Measurements from ENCODE around the gene DGCR6L. TPM values are rescaled to one million over a fixed set of nuclear protein-coding genes. Genes with fewer than 3 reads are reported as not detected.
"Not testable (repeated sequence)": the region's sequence is repeated elsewhere in the genome, so short reads cannot be mapped to it uniquely, and the experiment has no call there.

The DGCR6L gene
- polyA plus RNA-seq, 1 donor, result 60.6 TPM

DNA sequence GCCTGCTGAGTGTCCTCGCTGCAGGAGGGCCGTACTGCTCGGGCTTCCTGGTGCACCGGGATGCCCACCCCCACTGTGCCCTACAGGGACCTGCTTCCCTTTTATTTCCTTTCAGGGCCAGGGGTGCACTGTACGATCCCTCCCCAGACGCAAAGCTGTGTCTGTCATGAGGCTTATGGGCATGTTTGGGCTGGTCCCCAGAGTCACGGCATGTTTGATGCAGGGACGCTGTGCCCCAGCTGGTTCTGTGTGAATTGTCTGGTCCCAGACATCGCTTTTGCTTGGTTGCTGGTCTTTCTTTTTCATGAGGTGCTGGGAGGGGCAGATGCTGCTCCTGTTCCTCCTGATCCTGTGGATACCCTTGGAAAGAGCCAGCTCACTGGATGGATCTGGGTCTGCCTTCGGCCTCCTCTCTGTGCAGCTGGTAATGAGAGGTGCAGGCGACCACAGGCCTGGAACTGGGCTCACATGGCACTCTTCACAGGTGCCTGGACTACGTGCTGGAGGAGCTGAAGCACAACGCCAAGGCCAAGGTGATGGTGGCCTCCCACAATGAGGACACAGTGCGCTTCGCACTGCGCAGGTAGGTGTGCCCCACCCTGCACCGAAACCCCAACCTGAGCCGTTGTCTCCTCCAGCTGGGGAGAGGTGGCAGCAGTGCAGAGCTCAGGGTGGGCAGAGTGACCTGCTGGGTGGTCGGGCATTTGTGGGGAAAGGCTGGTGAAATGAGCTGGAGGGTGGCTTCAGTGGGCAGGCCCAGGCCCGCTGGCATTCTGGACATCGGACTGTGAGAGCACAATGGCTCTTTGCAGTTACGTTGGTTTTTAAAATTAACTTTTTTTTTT, 10.8 kb downstream of the DGCR6L start:
- not testable (repeated sequence) for DNase-seq

GRCh38 chr22:20307448-20308447, 12.1 kb downstream of the DGCR6L start:
- DNase-seq, result not testable (repeated sequence)

DNA sequence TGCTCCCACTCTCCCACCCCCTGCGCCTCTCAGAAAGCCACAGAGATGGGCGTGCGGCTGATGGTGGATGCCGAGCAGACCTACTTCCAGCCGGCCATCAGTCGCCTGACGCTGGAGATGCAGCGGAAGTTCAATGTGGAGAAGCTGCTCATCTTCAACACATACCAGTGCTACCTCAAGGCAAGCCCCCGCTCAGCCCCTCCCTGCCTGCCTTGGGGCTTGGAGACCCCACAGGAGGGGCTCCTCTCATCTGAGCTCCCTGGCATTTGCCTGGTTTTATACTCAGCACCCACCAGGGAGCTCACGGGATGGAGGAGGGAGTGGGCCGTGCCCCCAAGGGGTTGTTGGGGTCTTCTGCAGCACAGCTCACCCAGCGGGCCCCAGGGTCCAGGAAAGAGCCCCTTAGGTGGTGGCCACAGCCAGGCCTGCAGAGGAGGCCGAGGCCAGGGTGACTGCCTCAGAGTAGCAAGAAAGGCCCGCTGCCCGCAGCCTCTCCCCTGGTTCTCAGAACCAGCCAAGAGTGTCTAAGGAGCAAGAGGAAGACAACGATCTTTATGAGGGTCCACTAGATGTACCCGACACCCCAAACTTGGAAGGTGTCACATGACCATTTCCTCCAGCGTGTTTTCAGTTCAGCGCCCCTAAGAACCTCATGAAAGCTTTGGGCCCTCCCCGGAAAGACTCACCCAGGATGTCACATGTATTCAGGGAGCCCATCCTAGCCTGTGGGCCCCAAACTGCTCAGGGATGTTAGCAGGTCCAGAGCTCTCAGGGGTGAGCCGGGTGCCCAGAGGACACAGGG, 13.0 kb downstream of the DGCR6L start:
- not testable (repeated sequence) for DNase-seq

GRCh38 chr22:20305894-20306645, 13.8 kb downstream of the DGCR6L start:
- no peak for DNase-seq

- DNase-seq, result not testable (repeated sequence)
These were observed 14.5 kb downstream of the DGCR6L start for GRCh38 chr22:20305230-20305893.

DNA sequence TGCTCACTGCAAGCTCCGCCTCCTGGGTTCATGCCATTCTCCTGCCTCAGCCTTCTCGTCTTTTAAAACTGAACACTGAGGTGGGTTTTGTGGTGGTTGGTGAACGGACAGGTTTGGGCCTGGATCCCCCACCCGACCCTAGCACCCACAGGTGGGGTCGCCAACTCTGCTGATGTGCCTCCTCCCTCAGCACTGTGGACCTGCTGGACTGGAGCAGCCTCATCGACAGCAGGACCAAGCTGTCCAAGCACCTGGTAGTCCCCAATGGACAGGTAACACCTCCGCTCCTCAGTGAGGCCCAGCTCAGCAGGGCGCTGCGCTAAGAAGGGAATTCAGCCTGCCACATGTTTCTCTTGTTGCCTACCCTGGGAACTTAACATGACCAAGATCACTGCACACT, 15.2 kb downstream of the DGCR6L start:
- DNase-seq, result no peak

GRCh38 chr22:20303229-20303534, 16.7 kb downstream of the DGCR6L start:
- DNase-seq, result not testable (repeated sequence)

DNA sequence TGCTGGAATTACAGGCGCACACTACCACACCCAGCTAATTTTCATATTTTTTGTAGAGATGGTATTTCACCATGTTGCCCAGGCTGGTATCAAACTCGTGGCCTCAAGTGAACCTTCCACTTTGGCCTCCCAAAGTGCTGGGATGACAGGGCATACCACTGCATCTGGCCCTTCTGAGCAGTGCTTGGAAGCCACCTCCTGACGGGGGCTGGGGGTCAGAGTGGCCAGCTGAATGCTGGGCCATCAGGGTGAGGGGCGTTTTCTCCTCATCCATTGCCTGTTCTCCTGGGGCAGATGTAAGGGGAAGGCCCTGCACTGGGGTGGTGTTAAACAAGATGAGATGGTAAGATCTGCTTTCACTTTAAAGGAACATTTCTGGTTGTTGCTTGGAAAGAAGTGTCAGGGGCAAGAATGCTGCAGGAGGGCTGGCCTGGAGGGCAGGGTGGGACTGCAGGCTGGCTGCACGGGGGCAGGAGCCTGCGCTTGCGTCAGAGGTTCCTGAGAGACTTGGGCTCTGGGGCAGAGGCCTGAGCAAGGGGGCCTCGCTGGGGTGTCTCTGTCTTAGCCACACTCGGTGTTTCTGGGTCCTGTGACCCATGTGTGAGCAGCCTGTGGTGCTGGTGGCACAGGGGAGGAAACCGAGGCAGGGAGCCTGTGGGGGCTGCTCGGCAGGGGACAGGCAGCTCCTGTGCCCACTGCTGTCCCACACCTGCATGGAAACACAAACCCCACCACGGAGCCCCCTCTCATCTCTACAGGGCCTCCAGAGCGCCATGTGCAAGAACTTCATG, 17.2 kb downstream of the DGCR6L start:
- DNase-seq, result no peak

DNA sequence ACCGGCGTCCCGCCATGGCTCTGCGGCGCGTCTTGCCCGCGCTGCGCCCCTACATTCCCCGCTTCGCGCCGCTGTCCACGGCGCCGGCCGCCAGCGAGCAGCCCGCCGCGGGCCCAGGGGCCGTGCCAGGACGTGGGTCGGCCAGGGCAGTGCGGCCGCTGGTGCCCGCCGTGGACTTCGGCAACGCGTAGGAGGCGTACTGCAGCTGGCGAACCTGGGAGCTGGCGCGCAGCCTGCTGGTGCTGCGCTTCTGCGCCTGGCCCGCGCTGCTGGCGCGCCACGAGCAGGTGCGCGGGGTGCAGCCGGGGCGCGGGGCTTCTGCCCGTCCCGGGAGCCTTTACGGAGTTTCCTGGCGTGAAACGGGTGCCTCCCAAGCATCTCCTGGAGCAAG, 20.1 kb downstream of the DGCR6L start:
- no peak for DNase-seq

DNA sequence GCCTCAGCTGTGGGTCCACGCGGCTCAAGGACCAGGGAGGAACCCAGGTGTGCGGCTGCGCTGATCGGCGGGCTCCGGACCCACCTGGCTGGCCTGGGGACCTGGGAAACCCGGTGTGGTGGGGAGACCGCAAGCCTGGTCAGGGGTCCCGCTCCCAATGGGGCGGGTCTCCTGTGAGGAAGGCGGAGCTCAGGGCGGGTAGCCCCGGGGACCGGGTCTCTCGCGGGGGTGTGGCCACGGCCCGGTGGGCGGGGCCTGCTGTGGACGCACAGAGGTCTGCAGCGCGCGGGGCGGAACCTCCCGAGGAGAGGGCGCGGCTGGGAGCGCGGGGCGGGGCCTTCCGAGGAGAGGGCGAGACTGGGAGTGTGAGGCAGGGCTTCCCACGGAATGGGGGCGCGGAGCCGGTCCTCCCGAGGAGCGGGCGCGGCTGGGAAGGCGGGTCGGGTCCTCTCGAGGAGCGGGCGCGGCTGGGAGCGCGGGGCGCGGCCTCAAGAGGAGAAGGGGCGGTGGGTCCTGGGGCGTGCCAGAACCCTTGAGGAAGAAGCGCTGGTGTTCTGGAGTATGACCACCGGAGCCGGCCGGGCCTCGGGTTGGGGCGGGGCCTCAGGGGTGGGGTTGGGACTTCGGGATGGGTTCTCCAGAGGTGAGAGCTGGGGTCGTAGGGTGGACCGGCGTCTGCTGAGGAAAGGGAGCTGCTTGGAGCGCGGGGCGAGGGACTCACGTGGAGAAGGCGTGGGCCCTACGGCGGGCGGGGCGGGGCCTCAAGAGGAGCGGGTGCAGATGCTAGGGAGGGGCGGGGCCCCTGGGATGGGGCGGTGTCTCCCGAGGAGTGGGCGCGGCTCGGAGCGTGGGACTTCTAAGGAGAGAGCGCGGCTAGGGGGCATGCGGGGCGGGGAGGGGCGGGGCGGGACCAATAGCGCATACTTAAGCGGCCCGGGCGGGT, 20.8 kb downstream of the DGCR6L start:
- DNase-seq, result peak; percentile 49

DNA sequence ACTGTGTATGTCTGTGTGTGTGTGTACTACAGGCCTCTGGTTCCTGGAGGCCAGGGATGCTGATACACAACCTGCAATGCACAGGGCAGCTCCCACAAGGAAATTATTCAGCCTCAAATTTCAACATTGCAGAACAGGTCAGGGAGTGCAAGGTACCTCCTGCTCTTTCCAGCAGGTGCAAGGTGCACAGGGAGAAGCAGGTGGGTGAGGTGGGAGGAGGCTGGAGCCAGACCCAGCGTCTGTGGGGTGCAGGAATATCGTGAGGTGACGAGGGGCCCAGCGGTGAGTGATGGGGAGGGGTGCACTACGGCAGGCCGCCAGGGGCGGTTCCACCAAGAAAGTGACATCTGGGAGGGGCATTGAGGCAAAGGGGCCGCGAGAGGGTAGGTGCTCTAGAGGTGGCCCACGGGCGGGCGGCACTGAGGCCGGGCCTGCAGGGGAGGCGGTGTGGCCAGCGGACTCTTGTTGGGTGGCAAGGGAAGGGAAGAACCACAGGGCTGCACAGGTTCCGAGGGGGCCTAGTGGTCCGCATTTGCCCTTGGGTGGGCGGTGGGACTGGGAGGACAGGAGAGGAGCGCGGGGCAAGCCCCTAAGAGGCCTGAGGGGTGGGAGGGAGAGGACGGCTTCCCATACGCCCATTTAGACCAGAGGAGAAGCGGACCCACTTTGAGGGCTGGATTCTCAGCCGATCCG, 21.6 kb downstream of the DGCR6L start:
- DNase-seq, result no peak

DNA sequence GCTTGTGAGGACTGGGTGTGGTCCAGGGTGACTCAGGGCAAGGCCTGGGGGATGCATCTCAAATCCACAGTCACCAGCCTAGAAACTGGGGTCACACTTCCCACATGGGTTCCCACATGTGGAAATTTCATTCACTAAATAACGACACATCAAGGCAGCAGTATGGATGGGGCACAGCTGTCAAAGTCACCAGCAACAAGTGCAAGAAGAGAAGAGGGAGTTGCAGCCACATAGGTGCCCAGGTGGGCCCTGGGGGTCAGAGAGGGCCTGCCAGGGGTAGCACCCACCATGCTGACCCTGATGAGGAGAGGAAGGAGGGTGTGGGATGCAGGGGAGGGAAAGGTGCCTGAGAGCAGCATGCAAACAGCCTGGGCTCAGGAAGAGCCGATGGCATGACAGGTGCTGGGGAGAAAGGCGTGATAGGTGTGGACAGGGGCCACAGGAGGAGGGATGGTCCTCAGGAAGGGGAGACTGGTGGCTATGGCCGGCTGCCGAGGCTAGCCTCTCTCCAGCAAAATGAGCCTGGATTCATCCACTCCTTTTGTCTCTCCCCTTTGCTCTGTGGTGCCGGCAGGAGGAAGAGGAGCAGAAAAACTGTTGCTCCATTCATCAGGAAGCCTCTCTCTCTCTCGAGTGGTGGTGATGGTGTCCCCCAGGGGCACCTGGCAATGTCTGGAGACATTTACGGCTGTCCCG, 22.3 kb downstream of the DGCR6L start:
- no peak for DNase-seq

- no peak for DNase-seq
These were observed 23.3 kb downstream of the DGCR6L start for GRCh38 chr22:20296598-20296997.

DNA sequence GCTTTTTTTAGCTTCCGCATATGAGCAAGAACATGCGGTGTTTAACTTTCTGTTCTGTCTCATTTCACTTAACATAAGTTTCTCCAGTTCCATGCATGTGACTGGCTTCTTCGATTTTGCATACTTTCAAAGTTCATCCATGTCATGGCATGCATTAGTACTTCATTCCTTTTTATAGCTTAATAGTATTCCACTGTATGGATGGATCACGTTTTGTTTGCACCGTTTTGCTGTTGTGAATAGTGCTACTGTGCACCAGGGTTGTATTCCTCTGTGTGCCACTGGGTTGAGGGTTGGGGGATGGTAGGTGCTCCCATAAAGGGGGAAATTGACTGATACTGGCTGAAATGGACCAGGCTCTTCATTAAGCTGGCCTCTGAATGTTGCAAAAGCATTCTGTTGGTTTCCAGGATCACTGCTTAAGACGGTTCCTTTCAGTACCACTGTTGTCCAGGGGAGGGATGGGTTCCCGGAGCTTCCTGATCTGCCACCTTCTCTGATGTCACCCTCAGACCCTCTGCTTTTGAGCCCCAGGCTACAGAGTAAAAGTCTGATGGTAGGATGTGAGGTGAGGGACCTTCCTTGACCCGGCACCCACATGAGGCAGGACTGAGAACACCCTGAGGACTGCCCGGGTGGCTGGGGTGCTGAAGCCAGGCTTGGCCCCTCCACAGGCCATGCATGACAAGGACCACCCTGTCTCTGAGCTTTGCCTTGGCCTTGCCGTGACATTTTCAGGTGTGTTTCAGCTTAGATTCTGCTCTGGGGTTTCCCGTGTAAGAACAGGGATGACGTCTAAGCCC, 24.4 kb downstream of the DGCR6L start:
- no peak for DNase-seq

GRCh38 chr22:20292673-20293232, 27.1 kb downstream of the DGCR6L start:
- no peak for DNase-seq

DNA sequence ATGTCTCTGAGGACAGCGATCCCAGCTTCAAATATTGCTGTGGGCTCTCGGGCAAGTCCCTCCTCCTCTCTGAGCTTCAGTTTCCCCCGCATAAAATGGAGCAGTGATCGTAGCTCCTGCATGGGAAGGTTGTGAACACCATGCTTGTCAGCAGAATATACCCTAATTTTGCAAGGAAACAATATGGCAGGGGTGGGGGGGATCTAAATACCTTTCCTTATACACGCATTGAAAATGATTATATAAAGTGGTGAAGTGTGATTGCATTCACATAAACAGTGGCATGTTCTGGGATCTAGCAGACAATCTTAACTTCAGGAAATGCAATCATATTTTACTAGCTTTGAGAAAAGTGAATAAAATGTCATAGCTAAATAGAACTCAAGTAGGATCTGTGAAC, 27.8 kb downstream of the DGCR6L start:
- DNase-seq, result no peak

DNA sequence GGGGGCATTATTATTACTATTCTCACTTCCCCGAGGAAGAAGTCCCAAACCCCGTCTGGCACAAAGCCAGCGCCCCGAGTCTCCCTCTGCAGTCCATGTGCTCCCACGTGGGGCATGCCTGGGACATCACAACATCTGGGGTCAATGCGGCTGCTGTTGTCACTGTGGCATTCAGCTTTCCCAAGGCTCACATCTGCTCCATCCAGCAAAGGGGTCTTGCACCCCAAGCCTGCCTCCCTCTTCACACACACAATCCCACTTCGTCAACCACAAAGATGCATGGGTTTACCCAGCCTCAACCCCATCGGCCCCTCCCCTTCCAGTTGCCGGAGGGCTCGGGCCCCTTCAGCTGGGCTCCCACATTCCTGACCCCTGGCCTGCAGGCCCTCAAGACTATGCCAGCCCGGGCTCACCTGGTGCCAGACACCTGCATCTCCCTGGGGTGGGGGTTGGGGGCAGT, 28.2 kb downstream of the DGCR6L start:
- DNase-seq, result no peak

All from hindlimb muscle (tissue), 1 donor.